Neural progenitor cell (in vitro differentiated cells): Measurements from ENCODE around the gene NKD2. TPM values are rescaled to one million over a fixed set of nuclear protein-coding genes. Genes with fewer than 3 reads are reported as not detected.

Experiments used
- DNase-seq: peaks from one replicate; pipeline ENCODE4 v3.0.0-alpha.2; 2016; ENCODE audit warnings: low spot score
- H2AFZ ChIP-seq: fragments of 200-600 bp; sonication (generic); replicated peaks from 2 replicates; pipeline ENCODE4 v1.6.1; 2016; ENCODE audit warnings: antibody characterized with exemption
- H3F3A ChIP-seq: fragments of 200-600 bp; sonication (generic); 2 replicates; pipeline ENCODE4 v1.6.1; 2016; ENCODE audit warnings: antibody characterized with exemption, low read depth
- H3K27ac ChIP-seq: fragments of 200-600 bp; sonication (generic); 2 replicates; pipeline ENCODE4 v1.5.1; 2016; ENCODE audit warnings: mild to moderate bottlenecking
- H3K27me3 ChIP-seq: fragments of 200-600 bp; sonication (generic); 2 replicates; pipeline ENCODE4 v1.6.1; 2016; ENCODE audit warnings: mild to moderate bottlenecking, moderate library complexity
- H3K36me3 ChIP-seq: fragments of 200-600 bp; sonication (generic); 2 replicates; pipeline ENCODE4 v1.5.1; 2016
- H3K4me1 ChIP-seq: fragments of 200-600 bp; sonication (generic); 2 replicates; pipeline ENCODE4 v1.6.1; 2016; ENCODE audit warnings: mixed run types
- H3K4me2 ChIP-seq: fragments of 200-600 bp; sonication (generic); 2 replicates; pipeline ENCODE4 v1.6.1; 2016
- H3K4me3 ChIP-seq: fragments of 200-600 bp; sonication (generic); 2 replicates; pipeline ENCODE4 v1.5.1; 2016
- H3K79me2 ChIP-seq: fragments of 200-600 bp; sonication (generic); 2 replicates; pipeline ENCODE4 v1.6.1; 2016; ENCODE audit warnings: low read depth
- H3K9ac ChIP-seq: fragments of 200-600 bp; sonication (generic); 2 replicates; pipeline ENCODE4 v1.6.1; 2016
- H3K9me3 ChIP-seq: fragments of 200-600 bp; sonication (generic); 2 replicates; pipeline ENCODE4 v1.5.1; 2016; ENCODE audit warnings: low read depth
- H4K20me1 ChIP-seq: fragments of 200-600 bp; sonication (generic); 2 replicates; pipeline ENCODE4 v1.6.1; 2016; ENCODE audit warnings: low read depth
- H3K27ac Mint-ChIP-seq: 3 replicates; pipeline ENCODE4 v1.8.0; 2021; ENCODE audit warnings: mixed read lengths
- H3K27me3 Mint-ChIP-seq: 2 replicates; pipeline ENCODE4 v1.8.0; 2022; ENCODE audit warnings: low read depth, mild to moderate bottlenecking, inconsistent platforms, moderate library complexity, mixed read lengths; ENCODE audit not compliant: insufficient read depth
- H3K36me3 Mint-ChIP-seq: 3 replicates; pipeline ENCODE4 v1.8.0; 2021; ENCODE audit warnings: mixed read lengths
- H3K4me1 Mint-ChIP-seq: 3 replicates; pipeline ENCODE4 v1.8.0; 2021; ENCODE audit warnings: mixed read lengths
- H3K4me3 Mint-ChIP-seq: 3 replicates; pipeline ENCODE4 v1.8.0; 2021; ENCODE audit warnings: mild to moderate bottlenecking, moderate library complexity, mixed read lengths
- H3K9me3 Mint-ChIP-seq: 3 replicates; pipeline ENCODE4 v1.8.0; 2020; ENCODE audit warnings: mixed read lengths
- EZH2 ChIP-seq: fragments of 200-600 bp; sonication (generic); IDR thresholded peaks from 2 replicates; pipeline ENCODE4 v1.6.1; 2017; ENCODE audit warnings: antibody characterized with exemption, mild to moderate bottlenecking, moderate library complexity
- EZH2phosphoT487 ChIP-seq: fragments of 200-600 bp; sonication (generic); IDR thresholded peaks from 2 replicates; pipeline ENCODE4 v1.6.1; 2017; ENCODE audit warnings: antibody characterized with exemption
- total RNA-seq: library from RNA; depleted of rRNA; stranded (reverse); fragments of >200 nt; gene quantifications from 2 replicates; pipeline ENCODE4 v1.2.3, GENCODE V29; 2015; ENCODE audit warnings: low replicate concordance
- TF ChIP-seq, protein P1 (sequence below): fragments of 200-600 bp; sonication (generic); IDR thresholded peaks from 2 replicates; pipeline ENCODE4 v1.5.1; 2017; ENCODE audit warnings: antibody characterized with exemption, mild to moderate bottlenecking

Gene NKD2
- total RNA-seq, 1 donor from 2014 or later, result 1.3 TPM

DNA sequence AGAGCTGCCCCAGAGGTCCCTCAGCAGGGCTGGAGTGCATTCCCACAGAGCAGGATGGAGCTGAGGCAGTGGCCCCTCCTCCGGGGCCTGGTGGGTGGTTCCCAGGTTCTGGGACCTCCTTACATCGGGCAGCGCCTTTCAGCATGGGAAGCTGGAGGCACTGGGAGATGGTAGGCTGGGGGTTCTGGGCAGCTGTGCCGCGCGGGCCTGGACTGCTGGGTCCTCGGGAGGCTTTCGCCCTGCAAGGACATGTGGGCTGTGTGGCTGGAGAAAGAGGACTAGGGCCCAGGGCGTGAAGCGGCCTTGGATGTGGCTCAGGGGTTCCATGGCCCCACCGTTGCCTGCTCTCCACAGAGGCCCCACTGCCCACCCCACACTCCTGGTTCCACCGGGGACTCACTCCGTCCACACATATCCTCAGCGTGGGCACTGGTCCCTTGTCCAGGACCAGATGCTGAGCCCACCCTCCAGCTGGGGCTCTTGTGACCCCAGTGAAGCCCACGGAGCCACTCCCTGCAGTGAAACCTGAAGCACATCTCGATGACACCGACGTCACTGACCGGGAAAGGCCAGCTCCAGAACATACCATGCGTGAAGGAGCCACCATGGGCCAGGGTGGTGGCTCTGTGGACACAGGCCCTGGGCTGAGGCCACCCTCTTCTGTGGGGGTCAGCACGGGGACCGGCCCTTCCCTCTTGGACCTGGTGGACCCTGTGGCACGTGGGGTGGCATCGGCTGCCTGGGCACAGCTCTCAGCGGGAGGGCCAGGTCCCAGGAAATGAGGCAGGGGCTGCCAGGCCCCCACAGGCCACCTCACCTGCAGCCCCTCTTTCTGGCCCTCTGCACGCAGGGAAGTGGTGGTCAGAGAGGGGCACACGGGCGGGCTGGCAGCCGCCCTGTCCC lies 31.5 kb upstream of the NKD2 start:
- Histone ChIP-seq H3F3A (no peaks in the 10 kb centered on the region), H3K4me1 (peaks cover 14% of the 10 kb centered on the region), H3K27ac (no peak overlapping the region), H3K36me3 (no peaks in the 10 kb centered on the region), H2AFZ (no peak overlapping the region), H3K9me3 (no peaks in the 10 kb centered on the region), H3K4me3 (no peak overlapping the region), H3K27me3 (no peaks in the 10 kb centered on the region), H3K4me2 (no peak overlapping the region), H4K20me1 (no peaks in the 10 kb centered on the region), H3K79me2 (no peaks in the 10 kb centered on the region), H3K9ac (no peak overlapping the region)
- no peaks in the 10 kb centered on the region for H3K36me3 Mint-ChIP-seq
- H3K27ac Mint-ChIP-seq, result no peak overlapping the region
- peaks cover 29% of the 10 kb centered on the region for H3K4me1 Mint-ChIP-seq
- peaks cover 3% of the 10 kb centered on the region for H3K9me3 Mint-ChIP-seq
- H3K27me3 Mint-ChIP-seq, result peaks cover 8% of the 10 kb centered on the region
- H3K4me3 Mint-ChIP-seq, result no peak overlapping the region
- no peak for DNase-seq
- TF ChIP-seq EZH2 (no peak), EZH2phosphoT487 (no peak)
- TF ChIP-seq, protein P1, sequence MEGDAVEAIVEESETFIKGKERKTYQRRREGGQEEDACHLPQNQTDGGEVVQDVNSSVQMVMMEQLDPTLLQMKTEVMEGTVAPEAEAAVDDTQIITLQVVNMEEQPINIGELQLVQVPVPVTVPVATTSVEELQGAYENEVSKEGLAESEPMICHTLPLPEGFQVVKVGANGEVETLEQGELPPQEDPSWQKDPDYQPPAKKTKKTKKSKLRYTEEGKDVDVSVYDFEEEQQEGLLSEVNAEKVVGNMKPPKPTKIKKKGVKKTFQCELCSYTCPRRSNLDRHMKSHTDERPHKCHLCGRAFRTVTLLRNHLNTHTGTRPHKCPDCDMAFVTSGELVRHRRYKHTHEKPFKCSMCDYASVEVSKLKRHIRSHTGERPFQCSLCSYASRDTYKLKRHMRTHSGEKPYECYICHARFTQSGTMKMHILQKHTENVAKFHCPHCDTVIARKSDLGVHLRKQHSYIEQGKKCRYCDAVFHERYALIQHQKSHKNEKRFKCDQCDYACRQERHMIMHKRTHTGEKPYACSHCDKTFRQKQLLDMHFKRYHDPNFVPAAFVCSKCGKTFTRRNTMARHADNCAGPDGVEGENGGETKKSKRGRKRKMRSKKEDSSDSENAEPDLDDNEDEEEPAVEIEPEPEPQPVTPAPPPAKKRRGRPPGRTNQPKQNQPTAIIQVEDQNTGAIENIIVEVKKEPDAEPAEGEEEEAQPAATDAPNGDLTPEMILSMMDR, result no peak

DNA sequence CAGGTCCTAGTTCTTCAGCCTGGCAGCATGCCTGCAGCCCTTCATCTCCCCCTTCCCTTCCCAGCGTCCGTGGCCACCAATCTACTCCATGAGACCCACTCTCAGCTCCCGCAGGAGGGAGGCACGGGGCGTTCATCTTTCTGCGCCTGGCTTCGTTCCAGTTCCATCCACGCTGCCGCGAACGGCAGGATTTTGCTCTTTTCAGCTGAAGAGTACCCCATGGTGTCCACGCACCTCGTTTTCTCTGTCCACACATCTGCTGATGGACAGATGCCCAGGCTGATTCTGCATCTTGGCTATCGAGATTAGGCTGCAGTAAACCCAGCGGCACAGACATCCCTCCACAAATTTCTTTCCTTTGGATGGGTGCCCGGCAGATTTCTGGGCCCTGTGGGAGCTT lies 30.5 kb upstream of the NKD2 start:
- no peak overlapping the region for H3K4me2 ChIP-seq
- H3K4me1 Mint-ChIP-seq, result peaks cover 29% of the 10 kb centered on the region
- H4K20me1 ChIP-seq, result no peaks in the 10 kb centered on the region
- H3K9ac ChIP-seq, result no peak overlapping the region
- H2AFZ ChIP-seq, result no peak overlapping the region
- H3K79me2 ChIP-seq, result no peaks in the 10 kb centered on the region
- no peak for DNase-seq
- H3K9me3 ChIP-seq, result no peaks in the 10 kb centered on the region
- no peaks in the 10 kb centered on the region for H3K27me3 ChIP-seq
- H3K4me3 Mint-ChIP-seq, result no peak overlapping the region
- no peak overlapping the region for H3K4me3 ChIP-seq
- H3K36me3 Mint-ChIP-seq, result no peaks in the 10 kb centered on the region
- H3K9me3 Mint-ChIP-seq, result peaks cover 3% of the 10 kb centered on the region
- H3K27ac Mint-ChIP-seq, result peak overlapping the region; percentile 72
- no peaks in the 10 kb centered on the region for H3F3A ChIP-seq
- H3K27ac ChIP-seq, result no peak overlapping the region
- TF ChIP-seq EZH2phosphoT487 (no peak), EZH2 (no peak)
- TF ChIP-seq, protein P1, result no peak
- peaks cover 21% of the 10 kb centered on the region for H3K4me1 ChIP-seq
- peaks cover 8% of the 10 kb centered on the region for H3K27me3 Mint-ChIP-seq
- no peaks in the 10 kb centered on the region for H3K36me3 ChIP-seq

DNA sequence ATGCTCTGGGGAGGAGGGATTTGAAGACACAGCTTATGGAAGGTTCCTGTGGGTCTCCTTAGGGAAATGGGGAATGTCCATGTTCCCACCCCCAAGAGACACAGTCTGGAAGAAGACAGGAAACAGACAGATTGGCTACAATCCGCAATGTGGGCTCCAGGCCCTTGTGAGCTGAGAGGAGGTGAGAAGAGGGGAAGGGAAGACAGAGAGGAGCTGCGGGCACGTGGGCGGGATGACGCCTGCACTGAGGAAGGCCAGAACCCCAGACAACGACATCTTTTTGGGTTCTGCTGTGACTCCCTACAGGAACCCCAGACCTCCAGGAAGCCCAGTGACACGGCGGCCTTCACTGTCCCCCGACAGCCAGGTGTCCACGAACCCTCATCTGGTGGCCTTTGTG lies 29.9 kb upstream of the NKD2 start:
- Histone ChIP-seq H3K79me2 (no peaks in the 10 kb centered on the region), H3K36me3 (no peaks in the 10 kb centered on the region), H3K27me3 (no peaks in the 10 kb centered on the region), H3K4me2 (no peak overlapping the region), H3K4me1 (peaks cover 21% of the 10 kb centered on the region), H3F3A (no peaks in the 10 kb centered on the region), H3K9ac (no peak overlapping the region), H3K4me3 (no peak overlapping the region), H2AFZ (no peak overlapping the region), H3K9me3 (no peaks in the 10 kb centered on the region), H3K27ac (no peak overlapping the region), H4K20me1 (no peaks in the 10 kb centered on the region)
- Mint-ChIP-seq H3K27me3 (peaks cover 11% of the 10 kb centered on the region), H3K4me1 (peaks cover 29% of the 10 kb centered on the region), H3K36me3 (peaks cover 3% of the 10 kb centered on the region), H3K27ac (peak overlapping the region; percentile 91), H3K4me3 (peak overlapping the region; percentile 41), H3K9me3 (peaks cover 7% of the 10 kb centered on the region)
- DNase-seq, result no peak
- TF ChIP-seq, protein P1, result no peak
- no peak for TF ChIP-seq EZH2
- TF ChIP-seq EZH2phosphoT487, result no peak
